CD14-positive monocyte (primary cell): ENCODE data around the gene TIGD3. TPM values are rescaled to one million over a fixed set of nuclear protein-coding genes. Genes with fewer than 3 reads are reported as not detected.

Source experiments
- DNase-seq, 3 donors: peaks; one replicate each; pipeline ENCODE4 v3.0.0-alpha.2; 2011 to 2022
- H2AFZ ChIP-seq: 2 replicates; pipeline ENCODE4 v1.6.0; 2012; ENCODE audit warnings: mild to moderate bottlenecking, low read depth, low read length, inconsistent platforms; ENCODE audit not compliant: insufficient read depth, poor library complexity, severe bottlenecking
- H3K27ac ChIP-seq, 2 donors: 1 replicate in 1 of 2; 2 replicates in 1 of 2; pipeline ENCODE4 v1.5.1; 2012 to 2013; ENCODE audit warnings: low read length in 2 of 2, control low read depth in 1 of 2, inconsistent platforms in 1 of 2, low read depth in 1 of 2, mild to moderate bottlenecking in 1 of 2
- H3K27me3 ChIP-seq, 2 donors: one replicate each; pipeline versions ENCODE4 v1.6.0 to v1.6.1; 2011 to 2013; ENCODE audit warnings: low read length in 2 of 2; ENCODE audit not compliant: control insufficient read depth in 2 of 2, insufficient read depth in 2 of 2
- H3K36me3 ChIP-seq, 2 donors: replicated peaks in 1 of 2; 1 replicate in 1 of 2; 2 replicates in 1 of 2; pipeline versions ENCODE4 v1.5.1 to v1.6.1; 2012 to 2013; ENCODE audit warnings: low read length in 2 of 2, control low read depth in 1 of 2, inconsistent platforms in 1 of 2, mild to moderate bottlenecking in 1 of 2; ENCODE audit not compliant: insufficient read depth in 2 of 2, control insufficient read depth in 1 of 2
- H3K4me1 ChIP-seq, 2 donors: 1 replicate in 1 of 2; 2 replicates in 1 of 2; pipeline versions ENCODE4 v1.5.1 to v1.6.1; 2012 to 2013; ENCODE audit warnings: low read length in 2 of 2, control low read depth in 1 of 2, inconsistent platforms in 1 of 2, mild to moderate bottlenecking in 1 of 2, moderate library complexity in 1 of 2; ENCODE audit not compliant: insufficient read depth in 2 of 2, control insufficient read depth in 1 of 2
- H3K4me2 ChIP-seq: replicated peaks from 2 replicates; pipeline ENCODE3; 2012; ENCODE audit warnings: low read length, moderate library complexity, mild to moderate bottlenecking; ENCODE audit not compliant: poor library complexity, severe bottlenecking; ENCODE audit errors: extremely low read depth
- H3K4me3 ChIP-seq, 3 experiments: fragments of 200-600 bp in 1 of 3; sonication (generic) in 1 of 3; replicated peaks in 1 of 3; 1 replicate in 2 of 3; 2 replicates in 1 of 3; pipeline ENCODE4 v1.5.1; 2011 to 2013; ENCODE audit warnings: low read length in 3 of 3, mild to moderate bottlenecking in 3 of 3, control low read depth in 2 of 3, low read depth in 2 of 3, inconsistent platforms in 1 of 3, moderate library complexity in 1 of 3
- H3K79me2 ChIP-seq: 2 replicates; pipeline ENCODE4 v1.6.0; 2012; ENCODE audit warnings: mild to moderate bottlenecking, control low read depth, inconsistent platforms, low read length, moderate library complexity; ENCODE audit not compliant: insufficient read depth
- H3K9ac ChIP-seq: 2 replicates; pipeline ENCODE4 v1.6.0; 2017; ENCODE audit warnings: low read length, mild to moderate bottlenecking; ENCODE audit not compliant: insufficient read depth, poor library complexity, severe bottlenecking
- H3K9me3 ChIP-seq, 2 donors: replicated peaks in 1 of 2; 1 replicate in 1 of 2; 2 replicates in 1 of 2; pipeline versions ENCODE4 v1.5.1 to v1.6.1; 2012 to 2013; ENCODE audit warnings: low read length in 2 of 2, control low read depth in 1 of 2; ENCODE audit not compliant: control insufficient read depth in 1 of 2, insufficient read depth in 1 of 2
- H4K20me1 ChIP-seq: 2 replicates; pipeline ENCODE4 v1.6.0; 2012; ENCODE audit warnings: mild to moderate bottlenecking, low read length, control low read depth, moderate library complexity; ENCODE audit not compliant: insufficient read depth
- H3K27ac Mint-ChIP-seq, 7 donors: one replicate each; pipeline ENCODE4 v1.8.0; 2020; ENCODE audit warnings: mild to moderate bottlenecking in 7 of 7, mixed read lengths in 7 of 7, moderate library complexity in 6 of 7, inconsistent platforms in 2 of 7
- H3K27me3 Mint-ChIP-seq, 3 donors: one replicate each; pipeline ENCODE4 v1.8.0; 2021 to 2022; ENCODE audit warnings: low read depth in 3 of 3, mild to moderate bottlenecking in 3 of 3, mixed read lengths in 3 of 3, moderate library complexity in 3 of 3, inconsistent platforms in 1 of 3
- H3K36me3 Mint-ChIP-seq, 2 donors: one replicate each; pipeline ENCODE4 v1.8.0; 2020; ENCODE audit warnings: mixed read lengths in 2 of 2, inconsistent platforms in 1 of 2, mild to moderate bottlenecking in 1 of 2
- H3K4me1 Mint-ChIP-seq: one replicate; pipeline ENCODE4 v1.8.0; 2020; ENCODE audit warnings: mild to moderate bottlenecking, mixed read lengths
- H3K4me3 Mint-ChIP-seq, 2 donors: one replicate each; pipeline ENCODE4 v1.8.0; 2020; ENCODE audit warnings: mild to moderate bottlenecking in 2 of 2, mixed read lengths in 2 of 2, moderate library complexity in 1 of 2
- H3K9me3 Mint-ChIP-seq, 7 donors: one replicate each; pipeline ENCODE4 v1.8.0; 2020 to 2022; ENCODE audit warnings: mixed read lengths in 7 of 7, mild to moderate bottlenecking in 6 of 7, moderate library complexity in 6 of 7, inconsistent platforms in 2 of 7
- CTCF ChIP-seq: fragments of 200-600 bp; IDR thresholded peaks from one replicate; pipeline ENCODE4 v1.8.0; 2022; ENCODE audit warnings: antibody characterized with exemption, mild to moderate bottlenecking
- WGBS: methylation state at CpG from one replicate; pipeline ENCODE4 v1.1.5; 2013; ENCODE audit warnings: missing lambda C conversion rate; ENCODE audit not compliant: insufficient coverage; 5-methylcytosine and 5-hydroxymethylcytosine counted together
- intact Hi-C, 2 donors: fragments of 100-400 bp; cut with micrococcal nuclease; formaldehyde crosslinking; loops; one replicate each; pipeline versions ENCODE4 v1.15.0 to v1.15.1; 2023
- polyA plus RNA-seq, 3 donors: library from polyadenylated mRNA; depleted of rRNA in 1 of 3; unstranded in 2 of 3; stranded (reverse) in 1 of 3; fragments of 300-500 nt in 2 of 3; fragments of >200 nt in 1 of 3; fragmentation: Illumina TruSeq in 2 of 3; gene quantifications; 1 replicate in 2 of 3; 2 replicates in 1 of 3; pipeline ENCODE4 v1.2.3, GENCODE V29; 2012 to 2021

Gene TIGD3
- polyA plus RNA-seq, 3 donors: 1.7 to 3.7 (median 2.8) TPM

- peaks cover 37% of the 10 kb centered on the region for H3K4me1 Mint-ChIP-seq
- Histone ChIP-seq H3K27ac (peak overlapping the region; percentile 47 to 76), H3K4me1 (peaks cover 40 to 48% of the 10 kb centered on the region in 2 donors), H3K27me3 (no peaks in the 10 kb centered on the region), H3K9me3 (no peaks in the 10 kb centered on the region), H3K4me2 (peak overlapping the region; percentile 43), H3K36me3 (no peaks in the 10 kb centered on the region), H3K79me2 (peaks cover 14% of the 10 kb centered on the region), H2AFZ (peak overlapping the region; percentile 73), H3K9ac (peak overlapping the region; percentile 31), H4K20me1 (no peaks in the 10 kb centered on the region), H3K4me3 (peak overlapping the region in 1 of 3 experiments; percentile 6)
- peaks cover 0 to 3% (median 2%) of the 10 kb centered on the region in 3 donors for H3K27me3 Mint-ChIP-seq
- no peak for TF ChIP-seq CTCF
- intact Hi-C loops: no loop called here
- WGBS: 31% methylated on average over 17 of the region's 19 CpGs
- peak overlapping the region; percentile 73 to 91 (median 85) for H3K27ac Mint-ChIP-seq
- H3K9me3 Mint-ChIP-seq: peaks cover 0 to 3% (median 0%) of the 10 kb centered on the region in 7 donors
- peak overlapping the region in 1 of 2 donors; percentile 62 for H3K4me3 Mint-ChIP-seq
- DNase-seq: peak; percentile 65 to 78 (median 75)
- H3K36me3 Mint-ChIP-seq: peaks cover 3 to 5% of the 10 kb centered on the region in 2 donors
Observed at GRCh38 chr11:65378208-65378927, 23.8 kb downstream of the TIGD3 start.

GRCh38 chr11:65378928-65379638 lies 24.5 kb downstream of the TIGD3 start:
- H3K27ac Mint-ChIP-seq: peak overlapping the region in 2 of 7 donors; percentile 73 to 86
- DNase-seq: no peak
- no peak overlapping the region for H3K4me2 ChIP-seq
- TF ChIP-seq CTCF: no peak
- H3K9me3 ChIP-seq: no peaks in the 10 kb centered on the region
- H3K36me3 Mint-ChIP-seq: peaks cover 3 to 5% of the 10 kb centered on the region in 2 donors
- WGBS: 96% methylated on average over 12 of the region's 14 CpGs
- no peak overlapping the region for H2AFZ ChIP-seq
- peaks cover 0 to 3% (median 0%) of the 10 kb centered on the region in 7 donors for H3K9me3 Mint-ChIP-seq
- intact Hi-C loops: no loop called here
- H3K9ac ChIP-seq: peak overlapping the region; percentile 31
- H3K27ac ChIP-seq: peak overlapping the region in 1 of 2 donors; percentile 47
- H3K36me3 ChIP-seq: no peaks in the 10 kb centered on the region
- peaks cover 38% of the 10 kb centered on the region for H3K4me1 Mint-ChIP-seq
- no peaks in the 10 kb centered on the region for H4K20me1 ChIP-seq
- H3K4me3 Mint-ChIP-seq: no peak overlapping the region
- peaks cover 14% of the 10 kb centered on the region for H3K79me2 ChIP-seq
- no peaks in the 10 kb centered on the region for H3K27me3 ChIP-seq
- peaks cover 0 to 3% (median 2%) of the 10 kb centered on the region in 3 donors for H3K27me3 Mint-ChIP-seq
- peaks cover 41 to 54% of the 10 kb centered on the region in 2 donors for H3K4me1 ChIP-seq
- no peak overlapping the region for H3K4me3 ChIP-seq
